Upper lobe of left lung (tissue), 6 donors: ENCODE data around the gene CNEP1R1. TPM values are rescaled to one million over a fixed set of nuclear protein-coding genes. Genes with fewer than 3 reads are reported as not detected.

Experiments
- ATAC-seq, 2 donors: fragments of 200-7000 bp; cut with Tn5 transposase; one replicate each; pipeline ENCODE4 v1.9.1; 2022; ENCODE audit warnings: mild to moderate bottlenecking in 2 of 2, moderate library complexity in 2 of 2; ENCODE audit not compliant: low FRiP score in 2 of 2
- DNase-seq, 2 donors: peaks; one replicate each; pipeline ENCODE4 v3.0.0-alpha.2; 2019 to 2020
- H3K27ac ChIP-seq, 4 donors: fragments of 200-600 bp; sonication (generic); one replicate each; pipeline ENCODE4 v1.5.1; 2016 to 2019
- H3K27me3 ChIP-seq, 4 donors: fragments of 200-600 bp; sonication (generic); one replicate each; pipeline ENCODE4 v1.5.1; 2017 to 2019
- H3K36me3 ChIP-seq, 4 donors: fragments of 200-600 bp; sonication (generic); one replicate each; pipeline ENCODE4 v1.5.1; 2016 to 2019
- H3K4me1 ChIP-seq, 4 donors: fragments of 200-600 bp; sonication (generic); one replicate each; pipeline ENCODE4 v1.5.1; 2018 to 2019
- H3K4me3 ChIP-seq, 4 donors: fragments of 200-600 bp; sonication (generic); one replicate each; pipeline ENCODE4 v1.5.1; 2017 to 2019; ENCODE audit warnings: mild to moderate bottlenecking in 2 of 4, moderate library complexity in 1 of 4
- H3K9me3 ChIP-seq, 4 donors: fragments of 200-600 bp; sonication (generic); one replicate each; pipeline ENCODE4 v1.5.1; 2018 to 2019
- CTCF ChIP-seq, 6 experiments: fragments of 450-650 bp in 4 of 6; fragments of 200-600 bp in 2 of 6; sonication (generic) in 2 of 6; IDR thresholded peaks; one replicate each; pipeline ENCODE4 v1.5.1; 2016 to 2019; ENCODE audit warnings: antibody characterized with exemption in 6 of 6
- EP300 ChIP-seq, 4 donors: sonication (generic); formaldehyde crosslinking; IDR thresholded peaks; one replicate each; pipeline ENCODE4 v1.5.1; 2017; ENCODE audit warnings: antibody characterized with exemption in 4 of 4, control low read depth in 2 of 4
- POLR2A ChIP-seq, 4 donors: fragments of 450-650 bp; IDR thresholded peaks; one replicate each; pipeline ENCODE4 v1.5.1; 2016 to 2017; ENCODE audit warnings: antibody characterized with exemption in 4 of 4, mild to moderate bottlenecking in 2 of 4
- POLR2AphosphoS5 ChIP-seq, 2 donors: sonication (generic); formaldehyde crosslinking; IDR thresholded peaks; one replicate each; pipeline ENCODE4 v1.5.1; 2017; ENCODE audit warnings: antibody characterized with exemption in 2 of 2
- WGBS, 2 donors: methylation state at CpG; one replicate each; pipeline ENCODE4 v1.1.5; 2017 to 2018; 5-methylcytosine and 5-hydroxymethylcytosine counted together
- total RNA-seq, 6 donors: library from RNA; depleted of rRNA in 4 of 6; stranded (reverse); fragments of >200 nt in 4 of 6; gene quantifications; one replicate each; pipeline versions ENCODE4 v1.1.0 to v1.2.1, GENCODE V29; 2016 to 2021
- donor health status: DM: no; HTN: no; CAD: no; lungs with moderate emphysema.
- donor health status: DM: no; HTN: yes; CAD: no; lungs with severe emphysema.

Gene CNEP1R1
- 10 to 100 TPM in 4 of 6 donors, 1 to 10 TPM in 2; 1.0 to 21.8 (median 15.4) TPM for total RNA-seq

- peak; percentile 96 to 100 (median 99) for TF ChIP-seq CTCF (IDR thresholded peaks at IDR 0.05)
- peak in 2 of 4 donors; percentile 51 to 83 for TF ChIP-seq POLR2A (IDR thresholded peaks at IDR 0.05)
- no peak for TF ChIP-seq EP300 (IDR thresholded peaks at IDR 0.05)
- TF ChIP-seq POLR2AphosphoS5 (IDR thresholded peaks at IDR 0.05): peak; percentile 78 to 86
- Histone ChIP-seq H3K27me3 (no peaks in the 10 kb centered on the region), H3K4me3 (peak within 1 kb of the TSS; percentile 85 to 100 (median 92)), H3K27ac (peak within 1 kb of the TSS; percentile 82 to 93 (median 87)), H3K9me3 (no peaks in the 10 kb centered on the region), H3K4me1 (peaks cover 17 to 31% (median 23%) of the 10 kb centered on the region in 4 donors), H3K36me3 (peaks cover 0 to 6% (median 0%) of the 10 kb centered on the region in 4 donors)
- peak; percentile 100 for ATAC-seq
- 0 to 1% methylated on average over 31 to 43 of the region's 65 CpGs for WGBS, 2 donors
- peak; percentile 94 to 97 for DNase-seq
Observed at GRCh38 chr16:50024684-50025536, at the start of gene CNEP1R1. Gene CNEP1R1 (plus strand): TSS chr16:50025225. CDS start chr16:50025316, 91 bp downstream.

- TF ChIP-seq POLR2A (IDR thresholded peaks at IDR 0.05) (no peak), EP300 (IDR thresholded peaks at IDR 0.05) (no peak), CTCF (IDR thresholded peaks at IDR 0.05) (no peak), POLR2AphosphoS5 (IDR thresholded peaks at IDR 0.05) (no peak)
- H3K27ac ChIP-seq: no peak overlapping the region
- no peak for ATAC-seq
- no peak overlapping the region for H3K4me3 ChIP-seq
- H3K4me1 ChIP-seq: no peaks in the 10 kb centered on the region
- no peak for DNase-seq
- H3K9me3 ChIP-seq: no peaks in the 10 kb centered on the region
- no peaks in the 10 kb centered on the region for H3K27me3 ChIP-seq
- H3K36me3 ChIP-seq: no peaks in the 10 kb centered on the region
Observed at GRCh38 chr16:49977427-49977826, 47.6 kb upstream of the CNEP1R1 start.

- Histone ChIP-seq H3K9me3 (no peaks in the 10 kb centered on the region), H3K27me3 (no peaks in the 10 kb centered on the region), H3K4me3 (no peak overlapping the region), H3K27ac (no peak overlapping the region), H3K36me3 (no peaks in the 10 kb centered on the region), H3K4me1 (no peaks in the 10 kb centered on the region)
- WGBS, 2 donors: 80 to 89% methylated on average over 6 of the region's 6 CpGs
- TF ChIP-seq POLR2A (IDR thresholded peaks at IDR 0.05) (no peak), EP300 (IDR thresholded peaks at IDR 0.05) (no peak), POLR2AphosphoS5 (IDR thresholded peaks at IDR 0.05) (no peak), CTCF (IDR thresholded peaks at IDR 0.05) (no peak)
- ATAC-seq (no peak), DNase-seq (no peak)
Observed at GRCh38 chr16:49978569-49979326, 46.3 kb upstream of the CNEP1R1 start.

GRCh38 chr16:49980166-49980565, 44.9 kb upstream of the CNEP1R1 start:
- Histone ChIP-seq H3K9me3 (no peaks in the 10 kb centered on the region), H3K36me3 (no peaks in the 10 kb centered on the region), H3K27me3 (no peaks in the 10 kb centered on the region), H3K4me1 (no peaks in the 10 kb centered on the region), H3K27ac (no peak overlapping the region), H3K4me3 (no peak overlapping the region)
- DNase-seq (no peak), ATAC-seq (no peak)
- TF ChIP-seq POLR2A (IDR thresholded peaks at IDR 0.05) (no peak), EP300 (IDR thresholded peaks at IDR 0.05) (no peak), CTCF (IDR thresholded peaks at IDR 0.05) (no peak), POLR2AphosphoS5 (IDR thresholded peaks at IDR 0.05) (no peak)
- 51 to 58% methylated on average over 3 of the region's 3 CpGs for WGBS, 2 donors
